Stomach (tissue), 4 donors: ENCODE data around the gene DLL4.

Experiments used
- CTCF ChIP-seq, 7 experiments: fragments of 450-650 bp in 4 of 7; fragments of 200-600 bp in 3 of 7; sonication (generic) in 3 of 7; IDR thresholded peaks; one replicate each; pipeline ENCODE4 v1.5.1; 2016 to 2019; ENCODE audit warnings: antibody characterized with exemption in 7 of 7, control low read depth in 2 of 7, mild to moderate bottlenecking in 1 of 7
- EP300 ChIP-seq: sonication (generic); formaldehyde crosslinking; IDR thresholded peaks from one replicate; pipeline ENCODE4 v1.6.1; 2017; ENCODE audit warnings: antibody characterized with exemption
- POLR2A ChIP-seq, 4 donors: fragments of 450-650 bp; IDR thresholded peaks; one replicate each; pipeline ENCODE4 v1.6.1; 2016; ENCODE audit warnings: antibody characterized with exemption in 4 of 4, control low read depth in 2 of 4, mild to moderate bottlenecking in 1 of 4, moderate library complexity in 1 of 4

GRCh38 chr15:40917585-40917984 is 11.6 kb upstream of the DLL4 start:
- no peak for TF ChIP-seq CTCF (IDR thresholded peaks at IDR 0.05)
- no peak for TF ChIP-seq POLR2A (IDR thresholded peaks at IDR 0.05)
- TF ChIP-seq EP300 = no peak
